PC-3 (cell line): ENCODE measurements around the gene TAF9. TPM values are rescaled to one million over a fixed set of nuclear protein-coding genes. Genes with fewer than 3 reads are reported as not detected.
"Not testable (repeated sequence)": the region's sequence is repeated elsewhere in the genome, so short reads cannot be mapped to it uniquely, and the experiment has no call there.

Experiments used
- ATAC-seq: fragments of 200-7000 bp; cut with Tn5 transposase; 2 replicates; pipeline ENCODE4 v1.9.1; 2020; ENCODE audit warnings: mild to moderate bottlenecking, moderate library complexity
- BruUV-seq: library from RNA; stranded (reverse); fragments of 400-500 nt; replicated peaks from 2 replicates; lab custom pipeline; 2021; lab: Mats Ljungman, UMichigan
- CTCF ChIA-PET: fragments of 300-600 bp; sonication (Branson Sonifier 250); formaldehyde crosslinking; loops from one replicate; lab custom pipeline; 2022; ENCODE audit warnings: antibody characterized with exemption; lab: Charles Lee
- POLR2A ChIA-PET: fragments of 300-600 bp; sonication (Branson Sonifier 250); formaldehyde crosslinking; loops from one replicate; lab custom pipeline; 2022; ENCODE audit warnings: antibody characterized with exemption; ENCODE audit not compliant: unreplicated experiment; lab: Charles Lee
- DNase-seq: peaks from one replicate; pipeline ENCODE4 v3.0.0-alpha.2; 2015
- H2AFZ ChIP-seq: fragments of 300-600 bp; sonication (generic); 2 replicates; pipeline ENCODE4 v1.6.0; 2016; ENCODE audit warnings: antibody characterized with exemption, low read length
- H3F3A ChIP-seq: fragments of 300-600 bp; sonication (generic); one replicate; pipeline ENCODE4 v1.6.0; 2017; ENCODE audit warnings: antibody characterized with exemption, low read length, control low read depth, mild to moderate bottlenecking; ENCODE audit not compliant: unreplicated experiment
- H3K27ac ChIP-seq: fragments of 300-600 bp; sonication (generic); 2 replicates; pipeline ENCODE4 v1.5.1; 2016; ENCODE audit warnings: mild to moderate bottlenecking, low read length
- H3K27me3 ChIP-seq: fragments of 300-600 bp; sonication (generic); 2 replicates; pipeline ENCODE4 v1.6.1; 2016; ENCODE audit warnings: low read length, mixed read lengths
- H3K36me3 ChIP-seq: fragments of 300-600 bp; sonication (generic); 2 replicates; pipeline ENCODE4 v1.6.1; 2016; ENCODE audit warnings: low read depth, mixed run types, low read length, mixed read lengths
- H3K4me1 ChIP-seq: fragments of 300-600 bp; sonication (generic); 2 replicates; pipeline ENCODE4 v1.5.1; 2016; ENCODE audit warnings: low read length; ENCODE audit not compliant: insufficient read depth
- H3K4me2 ChIP-seq: fragments of 300-600 bp; sonication (generic); 2 replicates; pipeline ENCODE4 v1.6.0; 2016; ENCODE audit warnings: low read length
- H3K4me3 ChIP-seq: fragments of 300-600 bp; sonication (generic); 2 replicates; pipeline ENCODE4 v1.5.1; 2016; ENCODE audit warnings: mild to moderate bottlenecking, low read length, mixed read lengths
- H3K79me2 ChIP-seq: fragments of 300-600 bp; sonication (generic); 2 replicates; pipeline ENCODE4 v1.6.1; 2017; ENCODE audit warnings: low read length, mixed read lengths
- H3K9ac ChIP-seq: fragments of 300-600 bp; sonication (generic); 2 replicates; pipeline ENCODE4 v1.6.0; 2016; ENCODE audit warnings: mild to moderate bottlenecking, low read length
- H3K9me2 ChIP-seq: fragments of 300-600 bp; sonication (generic); replicated peaks from 2 replicates; pipeline ENCODE4 v1.6.1; 2016; ENCODE audit warnings: mixed run types, low read length, mixed read lengths
- H3K9me3 ChIP-seq: fragments of 300-600 bp; sonication (generic); 2 replicates; pipeline ENCODE4 v1.6.1; 2016; ENCODE audit warnings: low read length, mixed read lengths
- H4K20me1 ChIP-seq: fragments of 300-600 bp; sonication (generic); 2 replicates; pipeline ENCODE4 v1.6.1; 2016; ENCODE audit warnings: low read length, mixed read lengths
- CTCF ChIP-seq: fragments of 300-600 bp; sonication (generic); conservative IDR thresholded peaks from 2 replicates; pipeline ENCODE4 v1.5.1; 2017; ENCODE audit warnings: antibody characterized with exemption, low read depth, mild to moderate bottlenecking, low read length
- EZH2 ChIP-seq: fragments of 300-600 bp; sonication (generic); IDR thresholded peaks from one replicate; pipeline ENCODE4 v1.6.1; 2017; ENCODE audit warnings: antibody characterized with exemption, mild to moderate bottlenecking, low read length; ENCODE audit not compliant: unreplicated experiment
- EZH2phosphoT487 ChIP-seq: fragments of 300-600 bp; sonication (generic); IDR thresholded peaks from 2 replicates; pipeline ENCODE4 v1.6.1; 2018; ENCODE audit warnings: mild to moderate bottlenecking, antibody characterized with exemption, low read length, borderline replicate concordance
- intact Hi-C: fragments of 100-400 bp; cut with micrococcal nuclease; formaldehyde crosslinking; loops from 2 replicates; pipeline ENCODE4 v1.9.0; 2023
- total RNA-seq: library from RNA; depleted of rRNA; stranded (reverse); fragments of >200 nt; gene quantifications from 2 replicates; pipeline ENCODE4 v1.2.3, GENCODE V29; 2014

TAF9 gene
- total RNA-seq, 1 experiment from 2014 or later: 61.3 TPM

GRCh38 chr5:69374911-69375446 lies 5.7 kb upstream of the TAF9 start:
- ChIA-PET CTCF (no interaction called here), POLR2A (no interaction called here)
- intact Hi-C loops: no loop called here
- no peaks in the 10 kb centered on the region for H3F3A ChIP-seq
- no peak overlapping the region for H3K4me2 ChIP-seq
- no peak overlapping the region for H2AFZ ChIP-seq
- H3K36me3 ChIP-seq: no peaks in the 10 kb centered on the region; the same call in 1 of the 2 replicates
- H3K27me3 ChIP-seq: no peaks in the 10 kb centered on the region
- peaks cover 21% of the 10 kb centered on the region for H3K79me2 ChIP-seq
- ATAC-seq (no peak), DNase-seq (no peak)
- no peak overlapping the region for H3K9ac ChIP-seq
- no peaks in the 10 kb centered on the region for H4K20me1 ChIP-seq
- no peaks in the 10 kb centered on the region for H3K9me3 ChIP-seq
- no peak overlapping the region for H3K4me3 ChIP-seq
- TF ChIP-seq CTCF (no peak), EZH2phosphoT487 (no peak), EZH2 (no peak)
- no peaks in the 10 kb centered on the region for H3K9me2 ChIP-seq
- no TSS peak for BruUV-seq
- no peak overlapping the region for H3K27ac ChIP-seq
- H3K4me1 ChIP-seq: peaks cover 9% of the 10 kb centered on the region; the same call in 1 of the 2 replicates

GRCh38 chr5:69372394-69372793 lies 3.1 kb upstream of the TAF9 start:
- POLR2A ChIA-PET: no interaction called here
- Histone ChIP-seq H3K27me3 (no peaks in the 10 kb centered on the region), H2AFZ (no peak overlapping the region), H3K79me2 (peaks cover 42% of the 10 kb centered on the region), H3K4me2 (peak overlapping the region; percentile 91), H4K20me1 (peaks cover 14% of the 10 kb centered on the region), H3K9ac (no peak overlapping the region), H3K4me1 (peaks cover 15% of the 10 kb centered on the region; the same call in 1 of the 2 replicates), H3K27ac (no peak overlapping the region), H3K9me2 (no peaks in the 10 kb centered on the region), H3F3A (no peaks in the 10 kb centered on the region), H3K4me3 (peak overlapping the region; percentile 100), H3K36me3 (no peaks in the 10 kb centered on the region; the same call in 1 of the 2 replicates), H3K9me3 (no peaks in the 10 kb centered on the region)
- intact Hi-C loops: no loop called here
- no peak for DNase-seq
- no peak for ATAC-seq
- CTCF ChIA-PET: no interaction called here
- BruUV-seq: no TSS peak
- TF ChIP-seq CTCF (no peak), EZH2phosphoT487 (no peak), EZH2 (no peak)

- Histone ChIP-seq H3K9ac (peak overlapping the region; percentile 99), H3K4me1 (peaks cover 16% of the 10 kb centered on the region; the same call in 1 of the 2 replicates), H4K20me1 (peaks cover 14% of the 10 kb centered on the region), H3K79me2 (peaks cover 62% of the 10 kb centered on the region), H3K4me2 (peak overlapping the region; percentile 91), H2AFZ (peak overlapping the region; percentile 93), H3K4me3 (peak overlapping the region; percentile 100)
- H3K36me3 ChIP-seq, H3K27ac ChIP-seq, H3F3A ChIP-seq, H3K27me3 ChIP-seq, BruUV-seq, DNase-seq, POLR2A ChIA-PET, H3K9me3 ChIP-seq, intact Hi-C loops, H3K9me2 ChIP-seq, ATAC-seq, CTCF ChIA-PET: not testable (repeated sequence)
Measured at GRCh38 chr5:69370335-69370734, 1.0 kb upstream of the TAF9 start.
